ENCODE measurements around the gene CBX8. TPM values are rescaled to one million over a fixed set of nuclear protein-coding genes. Genes with fewer than 3 reads are reported as not detected.

CBX8 gene
- polyA plus RNA-seq, 1 experiment, result 0.37 TPM

GRCh38 chr17:79820959-79821330 is 24.1 kb upstream of the CBX8 start:
- ChIA-PET CTCF (no interaction called here), POLR2A (interaction anchor here (0.6 to 0.9 kb wide), 2 partner anchors 8 to 42 kb away, joined by 3 to 4 read pairs; no protein-coding TSS in a partner anchor)
- Histone ChIP-seq H3K27me3 (ENCODE audit: control insufficient read depth, insufficient read depth, low read length) (peaks cover 46% of the 10 kb centered on the region), H3K4me3 (ENCODE audit: low read depth, low read length) (no peak overlapping the region), H3K9me3 (ENCODE audit: control insufficient read depth, insufficient read depth, low read length) (no peaks in the 10 kb centered on the region; the same call in 1 of the 2 replicates), H3K27ac (ENCODE audit: low read depth, low read length) (no peak overlapping the region)
- DNase-seq (ENCODE audit: low read depth, low spot score), result no peak
- TF ChIP-seq CTCF (IDR thresholded peaks at IDR 0.05; ENCODE audit: low read depth, low read length), result no peak

- POLR2A ChIA-PET, result interaction anchor here (3.9 kb wide), 1 partner anchor 20 kb away, joined by 17 read pairs; the partner anchor contains the start of gene CBX4
- CTCF ChIA-PET, result interaction anchor here (1.0 kb wide), 1 partner anchor 15 kb away, joined by 4 read pairs; no protein-coding TSS in a partner anchor
- Histone ChIP-seq H3K27ac (ENCODE audit: low read depth, low read length) (no peak overlapping the region), H3K9me3 (ENCODE audit: control insufficient read depth, insufficient read depth, low read length) (no peaks in the 10 kb centered on the region; the same call in 1 of the 2 replicates), H3K27me3 (ENCODE audit: control insufficient read depth, insufficient read depth, low read length) (peaks cover 57% of the 10 kb centered on the region), H3K4me3 (ENCODE audit: low read depth, low read length) (no peak overlapping the region)
- no peak for TF ChIP-seq CTCF (IDR thresholded peaks at IDR 0.05; ENCODE audit: low read depth, low read length)
- DNase-seq (ENCODE audit: low read depth, low spot score), result no peak
Measured at GRCh38 chr17:79819534-79820276, 22.8 kb upstream of the CBX8 start.

- H3K4me3 ChIP-seq (ENCODE audit: low read depth, low read length), result no peak overlapping the region
- H3K27ac ChIP-seq (ENCODE audit: low read depth, low read length), result no peak overlapping the region
- POLR2A ChIA-PET, result interaction anchor here (3.9 kb wide), 1 partner anchor 20 kb away, joined by 17 read pairs; the partner anchor contains the start of gene CBX4
- CTCF ChIA-PET, result no interaction called here
- no peaks in the 10 kb centered on the region; the same call in 1 of the 2 replicates for H3K9me3 ChIP-seq (ENCODE audit: control insufficient read depth, insufficient read depth, low read length)
- H3K27me3 ChIP-seq (ENCODE audit: control insufficient read depth, insufficient read depth, low read length), result peaks cover 63% of the 10 kb centered on the region
- DNase-seq (ENCODE audit: low read depth, low spot score), result no peak
- TF ChIP-seq CTCF (IDR thresholded peaks at IDR 0.05; ENCODE audit: low read depth, low read length), result no peak
Measured at GRCh38 chr17:79819085-79819484, 22.2 kb upstream of the CBX8 start.

- Histone ChIP-seq H3K4me3 (ENCODE audit: low read depth, low read length) (no peak overlapping the region), H3K27ac (ENCODE audit: low read depth, low read length) (no peak overlapping the region), H3K9me3 (ENCODE audit: control insufficient read depth, insufficient read depth, low read length) (no peaks in the 10 kb centered on the region; the same call in 1 of the 2 replicates), H3K27me3 (ENCODE audit: control insufficient read depth, insufficient read depth, low read length) (peaks cover 67% of the 10 kb centered on the region)
- no peak for TF ChIP-seq CTCF (IDR thresholded peaks at IDR 0.05; ENCODE audit: low read depth, low read length)
- ChIA-PET POLR2A (interaction anchor here (3.9 kb wide), 1 partner anchor 21 kb away, joined by 17 read pairs; the partner anchor contains the start of gene CBX4), CTCF (interaction anchor here (1.4 kb wide), 1 partner anchor 190 kb away, joined by 3 read pairs; no protein-coding TSS in a partner anchor)
- DNase-seq (ENCODE audit: low read depth, low spot score), result no peak
Measured at GRCh38 chr17:79818026-79818758, 21.3 kb upstream of the CBX8 start.
